Jurkat, Clone E6-1 (cell line): Measurements from ENCODE around the gene ADRA2B.
"Not testable (repeated sequence)": the region's sequence is repeated elsewhere in the genome, so short reads cannot be mapped to it uniquely, and the experiment has no call there.

Experiments
- DNase-seq: peaks from one replicate; pipeline ENCODE4 v3.0.0-alpha.2; 2011; ENCODE audit warnings: low read depth, low spot score
- H3K4me3 ChIP-seq: 2 replicates; pipeline ENCODE4 v1.5.1; 2011; ENCODE audit warnings: mild to moderate bottlenecking, low read length, control low read depth, moderate library complexity

Gene ADRA2B

DNA sequence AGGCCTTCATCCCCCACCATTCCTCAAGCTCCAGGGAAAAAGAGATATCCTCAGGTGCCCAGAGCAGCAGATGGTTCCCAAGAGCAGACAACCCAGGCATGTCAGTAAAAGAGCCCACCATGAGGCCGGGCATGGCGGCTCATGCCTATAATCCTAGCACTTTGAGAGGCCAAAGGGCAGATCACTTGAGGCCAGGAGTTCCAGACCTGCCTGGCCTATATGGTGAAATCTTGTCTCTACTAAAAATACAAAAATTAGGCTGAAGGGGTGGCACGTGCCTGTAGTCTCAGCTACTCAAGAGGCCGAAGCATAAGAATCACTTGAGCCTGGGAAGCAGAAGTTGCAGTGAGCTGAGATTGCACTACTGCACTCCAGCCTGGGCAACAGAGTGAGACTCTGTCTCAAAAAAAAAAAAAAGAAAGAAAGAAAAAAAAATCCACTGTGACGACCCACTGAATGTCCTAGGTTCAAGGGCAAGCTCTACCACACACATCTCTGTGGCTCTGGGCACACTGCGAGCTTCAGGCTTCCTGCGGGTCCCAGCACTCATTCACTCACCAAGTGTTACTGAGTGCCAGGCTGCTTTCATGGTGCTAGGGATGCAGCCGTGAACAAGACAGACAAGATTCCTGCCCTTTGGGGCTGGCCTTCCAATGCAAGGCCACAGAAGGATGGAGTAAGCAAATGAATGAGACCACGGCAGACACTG, 35.4 kb upstream of the ADRA2B start:
- no peak for DNase-seq
- H3K4me3 ChIP-seq: no peak overlapping the region

DNA sequence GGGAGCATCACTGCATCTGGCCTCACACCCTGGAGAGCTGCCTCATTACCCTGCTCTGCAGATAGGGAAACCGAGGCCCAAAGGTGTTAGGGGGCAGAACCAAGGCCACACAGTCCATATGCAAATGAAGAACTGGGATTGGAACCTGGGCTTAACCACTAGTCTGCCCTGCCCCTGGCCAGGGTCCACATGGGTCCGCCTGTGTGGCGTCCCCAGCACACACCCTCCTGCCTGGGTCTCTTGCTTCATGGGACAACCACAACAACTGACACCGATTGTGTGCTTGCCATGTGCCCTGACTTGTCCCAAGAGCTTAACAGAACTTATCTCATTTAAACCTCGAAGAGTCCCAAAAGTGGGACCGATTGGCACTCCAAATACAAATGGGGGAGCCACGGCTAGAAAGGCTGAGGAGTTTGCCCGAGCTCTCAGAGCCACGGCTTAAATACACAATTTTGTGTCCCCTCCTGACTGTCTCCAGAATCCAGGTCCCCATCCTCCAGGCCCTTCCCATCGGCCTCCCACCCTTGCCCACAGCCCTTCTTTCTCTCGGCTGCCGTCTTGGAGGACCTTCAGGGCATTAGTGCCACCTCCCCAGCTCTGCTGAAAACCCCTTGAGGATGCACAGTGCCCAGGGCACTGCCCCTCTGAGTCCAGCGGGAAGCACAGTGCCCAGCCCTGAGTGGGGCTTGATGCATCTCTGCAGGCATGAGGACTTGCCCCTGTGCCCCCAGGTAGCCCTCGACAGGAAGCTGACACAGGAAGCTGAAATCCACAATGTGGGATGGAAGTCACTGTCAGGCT, 34.6 kb upstream of the ADRA2B start:
- no peak overlapping the region for H3K4me3 ChIP-seq
- no peak for DNase-seq

DNA sequence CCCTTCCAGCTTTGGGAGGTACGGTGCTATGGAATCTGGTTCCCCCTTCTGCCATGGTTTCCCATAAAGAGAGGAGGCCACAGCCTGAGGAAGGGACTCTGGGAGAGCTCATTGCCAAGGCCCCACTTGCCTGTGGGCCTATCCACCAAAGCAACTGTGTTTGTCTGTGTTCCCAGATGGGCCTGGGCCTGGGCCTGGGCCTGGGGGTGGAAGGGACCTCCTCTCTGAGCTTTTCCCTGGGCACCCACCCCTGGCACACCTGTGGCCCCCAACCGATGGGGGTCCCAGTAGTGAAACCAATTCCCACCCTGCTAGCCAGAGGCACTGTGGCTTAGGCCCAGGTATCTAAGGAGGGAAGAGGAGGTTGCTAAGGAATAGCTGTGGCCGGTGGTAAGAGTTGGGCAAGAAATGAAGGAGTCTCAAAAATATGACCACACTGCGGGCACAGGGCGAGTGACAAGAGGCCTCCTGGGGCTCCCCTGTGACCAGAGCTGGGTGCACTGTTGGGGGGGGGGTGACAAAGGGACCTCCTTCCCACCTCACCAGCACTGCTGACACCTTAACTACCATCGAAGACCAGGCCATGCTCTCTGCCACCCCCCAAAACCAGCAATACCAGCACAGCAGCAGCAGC, 33.8 kb upstream of the ADRA2B start:
- no peak for DNase-seq
- no peak overlapping the region for H3K4me3 ChIP-seq

DNA sequence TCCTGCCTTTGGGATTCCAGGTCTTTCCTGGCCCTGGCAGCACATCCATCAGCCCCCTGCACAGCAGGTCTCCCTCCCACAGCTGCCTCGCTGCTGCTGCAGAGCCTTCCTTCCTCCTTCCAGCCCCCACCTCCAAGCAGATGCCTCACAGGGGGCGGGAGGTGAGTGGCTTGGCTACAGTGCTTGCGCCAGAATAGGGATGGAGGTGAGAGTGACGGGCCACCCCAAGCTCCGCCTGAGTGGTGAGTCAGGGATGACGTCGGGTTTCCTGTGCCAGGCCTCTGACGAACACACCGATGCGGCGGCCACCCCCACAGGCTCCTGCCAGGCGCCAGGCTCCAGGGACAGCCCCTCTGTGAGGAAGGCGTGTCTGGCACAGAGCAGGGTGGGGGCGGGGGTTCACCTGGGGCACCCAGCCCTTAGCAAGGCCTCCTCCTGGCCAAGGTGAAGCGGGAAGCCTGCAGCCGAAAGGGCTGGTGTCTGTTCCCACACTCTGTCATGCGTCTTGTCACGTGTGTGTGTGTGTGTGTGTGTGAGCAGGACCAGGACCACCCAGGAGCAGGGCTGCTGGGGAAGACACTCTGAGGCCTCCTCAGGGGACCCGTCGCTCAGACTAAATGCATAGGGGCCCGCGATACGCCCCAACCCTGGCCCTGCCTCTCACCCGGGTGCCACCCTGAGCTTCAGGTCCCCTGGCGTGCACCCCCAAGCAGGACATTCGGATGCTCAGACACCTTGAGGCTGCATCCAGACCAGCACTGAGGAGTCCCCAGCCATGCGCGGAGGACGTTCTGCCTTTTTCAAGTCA, 32.2 kb upstream of the ADRA2B start:
- H3K4me3 ChIP-seq: peak overlapping the region; percentile 41
- peak; percentile 94 for DNase-seq

DNA sequence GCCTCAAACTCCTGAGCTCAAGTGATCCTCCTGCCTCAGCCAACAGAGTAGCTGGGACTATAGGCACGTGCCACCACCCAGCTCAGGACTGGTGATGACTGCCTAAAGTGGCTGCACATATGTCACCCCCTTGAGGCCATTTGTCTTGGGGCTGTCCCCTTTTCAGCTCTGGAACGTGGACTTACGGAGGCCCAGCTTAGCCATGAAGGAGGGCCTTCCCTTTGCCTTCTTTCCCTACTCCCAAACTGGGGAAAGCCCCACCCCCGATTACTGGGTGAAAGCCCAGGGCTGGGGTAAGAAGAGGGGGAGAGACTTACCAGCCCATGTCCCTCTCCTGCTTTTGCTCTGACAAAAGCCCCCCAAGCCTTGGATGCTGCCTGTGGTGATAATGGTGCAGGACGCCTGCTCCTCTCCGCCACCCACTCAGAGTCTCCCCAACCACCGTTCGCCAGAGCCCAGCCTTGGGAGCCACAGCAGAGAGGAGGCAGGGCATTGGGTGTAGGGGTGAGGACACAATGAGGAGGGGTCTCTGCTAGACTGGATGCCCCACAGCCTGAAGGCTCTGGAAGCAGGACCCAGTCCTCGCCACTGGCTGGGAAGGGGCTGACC, 31.3 kb upstream of the ADRA2B start:
- peak overlapping the region; percentile 41 for H3K4me3 ChIP-seq
- DNase-seq: no peak

DNA sequence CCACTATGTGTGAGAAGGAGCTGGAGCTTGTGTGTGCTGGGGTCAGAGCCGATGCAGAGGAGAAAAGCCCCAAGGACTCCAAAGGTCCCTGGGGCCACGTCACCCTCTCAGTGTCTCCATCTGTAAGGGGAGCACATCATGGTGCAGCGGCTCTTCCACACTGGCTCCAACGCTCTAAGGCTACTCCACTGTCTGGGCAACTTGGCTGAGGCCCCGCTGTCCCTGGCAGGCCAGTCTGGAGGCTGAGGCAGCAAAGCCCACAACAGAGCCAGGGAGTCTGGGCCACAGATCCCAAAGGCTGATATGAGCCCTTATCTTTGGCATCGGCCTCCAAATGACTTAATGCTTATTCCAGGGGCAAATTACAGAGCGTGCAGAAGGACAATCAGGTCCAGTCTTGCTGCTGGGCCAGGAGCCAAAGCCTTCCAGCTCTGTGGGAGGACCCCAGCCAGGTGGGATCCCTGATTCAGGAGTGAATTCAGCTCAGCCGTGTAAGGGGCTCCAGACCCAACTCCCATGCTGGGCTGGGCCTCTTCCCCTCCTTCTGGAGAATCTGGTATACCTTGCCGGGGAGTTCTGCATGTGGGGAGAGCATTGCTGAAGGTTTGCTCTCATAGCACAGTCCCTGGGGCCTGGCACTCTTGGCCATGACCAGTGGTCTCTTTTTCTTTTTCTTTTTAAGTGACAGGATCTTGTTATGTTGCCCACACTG, 30.7 kb upstream of the ADRA2B start:
- H3K4me3 ChIP-seq: peak overlapping the region; percentile 83
- no peak for DNase-seq

DNA sequence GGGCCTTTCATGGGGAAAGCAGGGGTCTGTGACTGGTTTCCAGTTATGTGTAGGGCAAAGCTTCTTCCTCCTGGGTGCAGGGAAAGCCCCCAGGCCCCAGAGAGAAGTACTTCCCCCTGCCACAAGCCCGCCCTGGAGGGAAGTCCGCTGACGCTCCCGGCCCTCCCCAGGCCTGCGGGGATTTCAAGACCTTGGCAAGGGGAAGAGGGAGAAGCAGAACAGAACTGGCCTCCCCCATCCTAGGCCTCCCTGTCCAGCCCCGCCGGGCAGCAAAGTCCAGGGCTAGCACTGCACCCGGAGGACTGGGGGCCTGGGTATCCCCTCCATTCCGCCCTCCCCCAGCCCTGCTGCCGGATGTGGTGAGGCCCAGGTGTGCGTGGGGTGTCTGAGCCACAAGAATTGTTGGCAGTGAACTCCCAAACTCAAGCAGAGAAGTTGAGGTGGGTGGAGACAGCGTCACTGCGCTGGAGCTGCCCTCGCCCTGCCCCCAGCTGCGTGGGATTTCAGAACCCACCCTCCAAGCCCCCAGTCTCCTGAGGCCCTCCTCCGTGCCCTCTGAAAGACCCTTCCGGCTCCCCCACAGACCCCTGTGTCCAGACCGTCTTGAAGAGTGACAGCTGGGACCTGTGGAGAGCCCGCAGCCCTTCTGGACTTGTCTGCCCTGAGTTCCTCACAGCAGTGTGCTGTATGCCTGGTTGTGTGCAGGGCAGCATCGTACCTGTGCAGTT, 29.9 kb upstream of the ADRA2B start:
- H3K4me3 ChIP-seq: peak overlapping the region; percentile 83
- peak; percentile 92 for DNase-seq

DNA sequence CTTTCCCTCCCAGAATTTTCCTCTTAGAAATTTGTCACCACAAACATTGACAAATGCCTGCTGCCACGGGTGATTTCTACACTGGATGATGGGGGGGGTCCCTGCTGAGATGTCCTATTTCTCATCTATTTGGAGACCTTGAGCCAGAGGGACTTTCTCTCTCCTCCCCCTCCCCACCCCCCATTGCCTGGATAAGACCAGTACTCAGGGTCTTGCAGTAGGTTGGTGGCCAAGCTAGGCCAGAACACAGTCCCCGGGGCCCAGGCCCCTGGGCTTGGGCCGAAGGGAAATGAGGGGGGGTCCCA, 29.4 kb upstream of the ADRA2B start:
- H3K4me3 ChIP-seq: peak overlapping the region; percentile 83
- DNase-seq: no peak

DNA sequence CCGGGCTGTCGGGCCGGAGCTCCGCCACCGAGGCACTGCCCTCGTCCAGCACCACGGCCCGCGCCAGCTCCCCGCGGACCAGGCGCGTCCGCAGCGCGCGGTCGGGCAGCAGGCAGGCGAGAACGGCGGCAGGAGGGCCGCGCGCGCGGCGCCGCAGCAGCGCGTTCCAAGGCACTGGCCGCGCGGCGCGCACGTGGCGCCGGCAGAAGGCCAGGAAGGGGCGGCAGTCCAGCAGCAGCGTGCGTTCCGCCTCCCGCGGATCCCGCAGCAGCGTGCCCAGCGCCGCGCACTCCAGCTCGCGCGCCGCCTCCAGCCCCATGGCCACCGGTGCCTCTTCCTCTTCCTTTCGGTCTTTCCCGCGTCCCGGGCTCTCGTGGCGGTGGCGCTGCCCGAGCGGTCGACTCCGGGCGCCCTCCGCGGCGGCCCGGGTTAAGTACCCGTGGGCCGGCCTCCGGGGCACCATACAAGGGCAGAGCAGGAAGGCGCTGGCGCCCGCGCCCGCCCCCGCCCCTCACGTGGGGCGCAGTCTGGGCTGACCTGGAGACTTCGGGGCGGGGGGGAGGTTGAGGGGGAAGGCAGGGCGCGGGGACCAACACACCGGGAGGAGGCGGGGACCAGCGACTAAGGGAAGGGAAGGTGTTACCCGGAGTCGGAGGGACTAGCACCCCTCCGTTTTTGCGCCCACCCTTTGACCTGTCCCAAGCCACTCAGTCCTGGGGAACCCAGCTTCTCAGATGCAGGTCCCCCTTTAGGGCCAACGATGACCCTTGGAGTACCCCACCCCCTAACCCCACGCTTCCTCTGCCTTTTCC, 28.9 kb upstream of the ADRA2B start, which contains the start of gene DUSP2:
Gene DUSP2, minus strand, starts transcription at position 405 of the 812 bp plus-strand sequence. Its CDS starts 86 bp downstream, at position 319.
- DNase-seq: peak; percentile 90

DNA sequence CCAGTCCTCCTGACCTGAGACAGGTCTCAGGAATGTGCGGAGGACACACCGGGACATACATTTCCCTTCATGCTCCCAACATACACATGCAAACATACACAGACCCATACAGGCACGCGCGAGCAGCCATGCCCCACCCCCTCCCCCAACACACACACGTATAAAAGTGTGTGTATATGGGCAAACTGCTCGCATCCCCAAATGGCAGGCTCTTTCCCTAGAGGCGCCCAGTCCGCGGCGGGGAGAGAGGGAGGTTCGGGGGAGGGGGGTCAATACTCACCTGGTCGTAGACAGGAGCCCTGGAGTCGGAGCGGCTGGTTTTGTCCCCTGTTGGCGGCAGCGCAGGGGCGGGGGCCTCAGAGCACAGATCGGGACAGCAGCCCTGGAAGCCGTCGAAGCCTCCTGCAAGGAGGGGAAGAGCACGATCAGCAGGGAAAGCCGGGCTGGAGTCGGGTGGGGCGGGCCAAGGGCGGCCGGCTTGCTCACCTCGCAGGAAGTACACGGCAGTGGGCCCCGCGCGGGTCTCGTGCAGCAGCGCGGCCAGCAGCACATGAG, 28.2 kb upstream of the ADRA2B start:
- peak overlapping the region; percentile 83 for H3K4me3 ChIP-seq
- DNase-seq: no peak

More for the DNA sequence above, 28.9 kb upstream of the ADRA2B start, which contains the start of gene DUSP2:
- H3K4me3 ChIP-seq: peak within 1 kb of the TSS; percentile 83

DNA sequence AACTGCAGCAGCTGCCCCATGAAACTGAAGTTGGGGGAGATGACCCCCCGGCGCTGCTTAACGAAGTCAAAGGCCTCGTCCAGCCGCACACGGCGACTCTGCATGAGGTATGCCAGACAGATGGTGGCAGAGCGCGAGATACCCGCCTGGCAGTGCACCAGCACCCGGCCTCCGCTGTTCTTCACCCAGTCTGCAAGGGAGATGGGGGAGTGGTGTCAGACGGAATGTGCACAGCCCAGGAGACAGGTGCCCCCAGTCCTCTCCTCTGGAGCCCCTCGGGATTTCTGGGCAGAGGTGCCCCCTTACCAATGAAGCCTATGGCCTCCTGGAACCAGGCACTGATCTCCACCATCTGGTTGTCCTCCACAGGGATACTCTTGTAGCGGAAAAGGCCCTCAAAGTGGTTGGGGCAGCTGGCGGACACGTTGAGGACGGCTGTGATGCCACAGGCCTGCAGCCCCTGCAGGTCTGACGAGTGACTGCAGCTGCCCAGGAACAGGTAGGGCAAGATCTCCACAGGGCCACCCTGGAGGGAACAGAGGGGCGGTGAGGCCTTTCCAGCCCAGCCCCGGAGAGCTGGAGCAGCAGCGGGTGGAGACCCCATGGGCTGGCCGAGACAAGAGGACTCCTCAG, 27.6 kb upstream of the ADRA2B start:
- no peak for DNase-seq
- peak overlapping the region; percentile 83 for H3K4me3 ChIP-seq

DNA sequence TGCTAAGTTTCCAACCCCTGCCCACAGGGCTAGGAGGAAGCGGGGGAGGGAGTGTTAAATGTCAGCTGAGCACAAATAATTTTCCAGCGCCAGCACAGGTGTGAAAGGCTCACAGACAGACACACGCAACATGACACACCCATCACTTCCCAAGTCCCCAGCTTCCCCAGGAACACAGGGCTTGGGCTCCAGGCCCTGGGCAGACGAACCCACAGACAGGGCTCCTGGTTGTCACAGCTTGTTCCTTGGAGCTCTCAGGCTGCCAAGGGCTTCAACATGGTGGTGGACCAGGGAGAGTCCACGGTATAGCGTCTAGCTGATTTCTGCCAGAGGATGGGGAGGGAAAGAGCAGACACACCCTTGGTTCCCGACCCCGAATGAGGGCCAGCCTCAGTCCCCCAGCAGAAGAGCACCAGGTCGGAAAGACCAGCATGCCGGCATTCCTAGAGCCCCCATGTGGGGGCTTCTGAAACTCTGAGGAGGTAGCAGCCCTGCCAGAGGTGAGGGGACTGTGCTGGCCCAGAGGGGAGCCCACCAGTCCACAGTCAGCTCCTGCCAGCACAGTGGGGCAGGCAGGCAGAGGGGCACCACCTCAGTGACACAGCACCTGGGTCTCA, 27.0 kb upstream of the ADRA2B start:
- DNase-seq: no peak
- peak overlapping the region; percentile 83 for H3K4me3 ChIP-seq

DNA sequence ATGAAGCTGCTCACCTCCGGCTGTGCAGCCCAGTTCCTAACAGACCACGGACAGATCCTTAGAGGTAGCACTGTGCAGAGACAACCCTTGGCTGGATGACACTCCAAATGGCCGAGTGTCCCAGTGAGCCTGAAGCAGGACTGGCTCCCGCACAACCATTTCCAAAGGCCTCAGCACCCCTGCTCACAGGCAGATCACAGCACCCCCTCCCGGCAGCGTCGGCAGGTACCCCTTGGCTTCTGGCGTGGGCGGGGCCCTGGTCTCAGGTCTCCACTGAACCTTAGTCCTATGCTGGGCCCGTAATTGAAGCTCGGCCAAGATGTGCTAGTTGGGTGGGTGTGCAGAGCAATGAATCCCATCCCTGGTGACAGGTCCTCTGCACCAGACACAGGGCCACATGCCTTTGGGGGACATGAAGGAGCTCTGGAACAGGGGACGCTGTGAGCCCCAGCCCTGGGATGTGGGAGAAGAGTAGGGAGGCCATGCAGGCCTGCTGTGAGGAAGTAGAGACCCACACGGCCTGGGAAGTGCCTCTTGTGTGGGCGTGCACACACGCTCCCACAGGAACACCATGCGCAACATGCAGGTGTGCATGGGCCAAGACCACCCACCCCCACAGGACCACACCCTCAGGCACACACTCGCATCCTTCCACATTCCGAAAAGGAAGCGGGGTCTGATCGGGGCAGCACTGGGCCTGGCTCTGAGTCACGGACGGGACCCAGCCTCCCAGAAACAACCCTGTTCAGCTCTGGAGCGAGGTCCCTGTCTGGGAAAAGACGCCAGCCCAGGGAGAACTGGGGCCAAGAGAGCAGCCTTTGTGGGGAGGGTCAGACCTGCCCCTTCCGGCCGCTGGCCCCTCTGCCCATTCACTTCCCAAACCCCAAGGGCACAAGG, 26.1 kb upstream of the ADRA2B start:
- no peak overlapping the region for H3K4me3 ChIP-seq

DNA sequence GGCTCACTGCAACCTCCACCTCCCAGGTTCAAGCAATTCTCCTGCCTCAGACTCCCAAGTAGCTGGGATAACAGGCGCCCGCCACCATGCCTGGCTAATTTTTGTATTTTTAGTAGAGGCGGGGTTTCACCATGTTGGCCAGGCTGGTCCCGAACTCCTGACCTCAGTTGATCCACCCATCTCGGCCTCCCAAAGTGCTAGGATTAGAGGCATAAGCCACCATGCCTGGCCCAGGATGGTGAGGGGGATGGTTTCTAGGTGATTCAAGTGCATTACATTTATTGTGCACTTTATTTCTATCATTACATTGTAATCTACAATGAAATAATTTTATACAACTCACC, 25.2 kb upstream of the ADRA2B start:
- DNase-seq, H3K4me3 ChIP-seq: not testable (repeated sequence)

More for the DNA sequence above, 26.1 kb upstream of the ADRA2B start:
- no peak for DNase-seq
